K562 (cell line): ENCODE data around the gene SEC24C. TPM values are rescaled to one million over a fixed set of nuclear protein-coding genes. Genes with fewer than 3 reads are reported as not detected.

Experiments used
- ARID2 ChIP-seq: fragments of 450-650 bp; IDR thresholded peaks from 2 replicates; pipeline ENCODE4 v1.6.1; 2017; ENCODE audit warnings: antibody characterized with exemption, mild to moderate bottlenecking
- DPF2 ChIP-seq: fragments of 450-650 bp; IDR thresholded peaks from 2 replicates; pipeline ENCODE4 v1.6.1; 2016
- HDAC1 ChIP-seq, 2 experiments: fragments of 450-650 bp; IDR thresholded peaks; 2 replicates each; pipeline ENCODE4 v1.6.1; 2016 to 2017; ENCODE audit warnings: inconsistent platforms in 1 of 2, mild to moderate bottlenecking in 1 of 2, moderate library complexity in 1 of 2
- LEF1 ChIP-seq: fragments of 450-650 bp; IDR thresholded peaks from 2 replicates; pipeline ENCODE4 v1.6.1; 2016; ENCODE audit warnings: mild to moderate bottlenecking
- MITF ChIP-seq: IDR thresholded peaks from 2 replicates; pipeline ENCODE4 v1.6.1; 2014; ENCODE audit warnings: antibody characterized with exemption
- NELFE ChIP-seq: IDR thresholded peaks from 2 replicates; pipeline ENCODE4 v1.6.1; 2011; ENCODE audit warnings: mild to moderate bottlenecking; ENCODE audit not compliant: insufficient read depth, insufficient read length
- NONO ChIP-seq, 2 experiments: fragments of 200-400 bp in 1 of 2; fragments of 450-650 bp in 1 of 2; formaldehyde crosslinking in 1 of 2; IDR thresholded peaks; 2 replicates each; pipeline ENCODE4 v1.6.1; 2017; ENCODE audit warnings: low read depth in 2 of 2, mild to moderate bottlenecking in 2 of 2, moderate library complexity in 2 of 2, low read length in 1 of 2
- POLR2G ChIP-seq: fragments of 200-400 bp; formaldehyde crosslinking; IDR thresholded peaks from 2 replicates; pipeline ENCODE4 v1.6.1; 2017; ENCODE audit warnings: low read depth, mild to moderate bottlenecking, antibody characterized with exemption, low read length, moderate library complexity
- RBM22 ChIP-seq: fragments of 200-400 bp; formaldehyde crosslinking; IDR thresholded peaks from 2 replicates; pipeline ENCODE4 v1.6.1; 2018; ENCODE audit warnings: low read length, low read depth; ENCODE audit not compliant: poor library complexity, severe bottlenecking
- TAF1 ChIP-seq: IDR thresholded peaks from 2 replicates; pipeline ENCODE4 v1.6.1; 2011; ENCODE audit warnings: mild to moderate bottlenecking, low read length, moderate library complexity; ENCODE audit not compliant: insufficient read depth, control insufficient read depth, severe bottlenecking; ENCODE audit errors: extremely low read depth
- TEAD4 ChIP-seq, 2 experiments: sonication (generic) in 1 of 2; formaldehyde crosslinking in 1 of 2; IDR thresholded peaks; 2 replicates each; pipeline versions ENCODE4 v1.6.1 to v1.8.0; 2012 to 2022; ENCODE audit warnings: borderline replicate concordance in 1 of 2, inconsistent platforms in 1 of 2, low read length in 1 of 2, mild to moderate bottlenecking in 1 of 2, missing genetic modification reagents in 1 of 2
- THAP12 ChIP-seq: fragments of 250-450 bp; sonication (Bioruptor Pico); IDR thresholded peaks from 2 replicates; pipeline ENCODE4 v1.9.0; 2021; ENCODE audit warnings: mild to moderate bottlenecking, inconsistent platforms
- ZFX ChIP-seq: sonication (generic); formaldehyde crosslinking; IDR thresholded peaks from 2 replicates; pipeline ENCODE4 v1.8.0; 2022; ENCODE audit warnings: mild to moderate bottlenecking, missing genetic modification reagents, moderate library complexity
- ZNF75A ChIP-seq: fragments of 450-650 bp; formaldehyde crosslinking; IDR thresholded peaks from 2 replicates; pipeline ENCODE4 v1.4.0; 2020; ENCODE audit warnings: mild to moderate bottlenecking
- polyA plus RNA-seq, 8 experiments: library from polyadenylated mRNA; depleted of rRNA in 4 of 8; stranded (reverse) in 5 of 8; unstranded in 3 of 8; fragments of >200 nt; fragmentation: Nextera tagmentation in 2 of 8; fragmentation: Illumina TruSeq in 1 of 8; extraction: Ambion mirVana in 2 of 8; extraction: Trizol in 1 of 8; gene quantifications; 2 replicates each; pipeline versions ENCODE4 v1.2.1 to v1.2.3, GENCODE V29; 2011 to 2014; ENCODE audit warnings: inconsistent platforms in 1 of 8, missing spikeins in 1 of 8
- total RNA-seq, 7 experiments: library from RNA; depleted of rRNA in 6 of 7; stranded (reverse); fragments of >200 nt in 6 of 7; fragmentation: Illumina TruSeq in 2 of 7; extraction: Trizol in 2 of 7; gene quantifications; 2 replicates each; pipeline versions ENCODE4 v1.2.1 to v1.2.3, GENCODE V29; 2011 to 2021; ENCODE audit warnings: low replicate concordance in 1 of 7

The SEC24C gene
- total and polyA plus RNA-seq, 9 of the 15 experiments (the other 6 are each of a cell fraction or from before 2014, with no cell fraction given): 19.0 to 115 (median 70.5) TPM

- TF ChIP-seq HDAC1 (IDR thresholded peaks at IDR 0.05) (peak in 1 of 2 experiments; percentile 85; a peak in 3 of 4 replicates), TEAD4 (IDR thresholded peaks at IDR 0.05; ENCODE audit: low read length) (peak; percentile 56), TEAD4 (CRISPR knock-in tag; IDR thresholded peaks at IDR 0.05; ENCODE audit: borderline replicate concordance) (no peak), NONO (IDR thresholded peaks at IDR 0.05; ENCODE audit: low read depth in 2 of 2, low read length in 1 of 2) (0 out of 4 replicates have a peak, but pooled peaks of 1 of the 2 experiments have one; percentile 27), DPF2 (peak; percentile 74), TAF1 (peak; percentile 98), RBM22 (peak; percentile 48), NELFE (no peak), ZNF75A (CRISPR knock-in tag) (0 out of 2 replicates have a peak, but pooled peaks have one; percentile 16), LEF1 (peak; percentile 84), POLR2G (peak; percentile 96), ZFX (CRISPR knock-in tag) (peak; percentile 81), MITF (no peak), ARID2 (no peak), THAP12 (peak; percentile 60; the same call in 1 of the 2 replicates)
Measured at GRCh38 chr10:73743905-73744663, at the start of gene SEC24C (continued).
